A549 (cell line): Measurements from ENCODE around the gene CUL7. TPM values are rescaled to one million over a fixed set of nuclear protein-coding genes. Genes with fewer than 3 reads are reported as not detected.

Experiments
- ATAC-seq, 2 experiments: fragments of 200-7000 bp in 1 of 2; fragments of >200 bp in 1 of 2; cut with Nextera tagmentation in 1 of 2; cut with Tn5 transposase in 1 of 2; 3 replicates each; pipeline versions ENCODE4 v1.8.0 to v1.9.1; 2018 to 2020; ENCODE audit warnings: mild to moderate bottlenecking in 1 of 2, moderate library complexity in 1 of 2
- CTCF ChIA-PET: fragments of 300-600 bp; sonication (Branson Sonifier 250); formaldehyde crosslinking; extraction: SDS; loops from one replicate; lab custom pipeline; 2021; ENCODE audit warnings: antibody characterized with exemption, inconsistent platforms; lab: Yijun Ruan, JAX
- POLR2A ChIA-PET: fragments of 350-600 bp; formaldehyde crosslinking; extraction: SDS; loops from one replicate; lab custom pipeline; 2021; ENCODE audit warnings: antibody characterized with exemption, inconsistent platforms; lab: Yijun Ruan, JAX
- DNase-seq, 2 experiments: peaks; one replicate each; pipeline versions ENCODE4 v3.0.0 to v3.0.0-alpha.2; 2011 to 2016; ENCODE audit warnings: low read depth in 1 of 2, low spot score in 1 of 2
- FAIRE-seq: peaks from 2 replicates; lab custom pipeline; 2011; peaks lifted over from hg19 to GRCh38; lab: Jason Lieb, UNC
- H3K27ac ChIP-seq, 2 experiments: fragments of >200 bp; sonication (Bioruptor Twin); formaldehyde crosslinking; 3 replicates each; pipeline ENCODE4 v1.5.1; 2016 to 2017
- H3K4me1 ChIP-seq: fragments of >200 bp; sonication (Bioruptor Twin); formaldehyde crosslinking; 3 replicates; pipeline ENCODE4 v1.6.1; 2016
- H3K4me2 ChIP-seq: fragments of >200 bp; sonication (Bioruptor Twin); formaldehyde crosslinking; 3 replicates; pipeline ENCODE4 v1.6.1; 2016
- H3K4me3 ChIP-seq: fragments of >200 bp; sonication (Bioruptor Twin); formaldehyde crosslinking; 3 replicates; pipeline ENCODE4 v1.5.1; 2016
- H3K9me3 ChIP-seq: fragments of >200 bp; sonication (Bioruptor Twin); formaldehyde crosslinking; 3 replicates; pipeline ENCODE4 v1.6.1; 2016
- EHF ChIP-seq: fragments of 250-450 bp; sonication (Bioruptor Pico); IDR thresholded peaks from 2 replicates; pipeline ENCODE4 v1.5.0; 2020; ENCODE audit warnings: mild to moderate bottlenecking
- EHMT2 ChIP-seq: fragments of 200-600 bp; sonication (generic); IDR thresholded peaks from 2 replicates; pipeline ENCODE4 v1.6.1; 2016; ENCODE audit warnings: antibody characterized with exemption, low read depth, mild to moderate bottlenecking, moderate library complexity
- EP300 ChIP-seq, 2 experiments: fragments of >200 bp; sonication (Bioruptor Twin); formaldehyde crosslinking; IDR thresholded peaks; 2 replicates in 1 of 2; 3 replicates in 1 of 2; pipeline ENCODE4 v1.6.1; 2016 to 2017
- ESRRA ChIP-seq: fragments of 150-350 bp; IDR thresholded peaks from 2 replicates; pipeline ENCODE4 v1.6.1; 2014; ENCODE audit warnings: mild to moderate bottlenecking, low read length, borderline replicate concordance
- FOSB ChIP-seq: fragments of 250-450 bp; sonication (Bioruptor Pico); IDR thresholded peaks from 2 replicates; pipeline ENCODE4 v1.5.0; 2020; ENCODE audit warnings: mild to moderate bottlenecking, moderate library complexity
- FOXS1 ChIP-seq: fragments of 250-450 bp; sonication (Bioruptor Pico); IDR thresholded peaks from 2 replicates; pipeline ENCODE4 v1.5.0; 2020; ENCODE audit warnings: mild to moderate bottlenecking, moderate library complexity
- HEYL ChIP-seq: fragments of 250-450 bp; sonication (Bioruptor Pico); IDR thresholded peaks from 2 replicates; pipeline ENCODE4 v1.8.0; 2021; ENCODE audit warnings: mild to moderate bottlenecking, moderate library complexity
- JUN ChIP-seq, 2 experiments: fragments of >200 bp; sonication (Bioruptor Twin); formaldehyde crosslinking; IDR thresholded peaks; 2 replicates in 1 of 2; 3 replicates in 1 of 2; pipeline ENCODE4 v1.6.1; 2016 to 2017
- JUNB ChIP-seq: fragments of >200 bp; sonication (Bioruptor Twin); formaldehyde crosslinking; IDR thresholded peaks from 2 replicates; pipeline ENCODE4 v1.6.1; 2016
- KDM5A ChIP-seq: fragments of 200-600 bp; sonication (generic); IDR thresholded peaks from 2 replicates; pipeline ENCODE4 v1.6.1; 2016; ENCODE audit warnings: antibody characterized with exemption, mild to moderate bottlenecking
- RAD21 ChIP-seq, 2 experiments: fragments of >200 bp in 1 of 2; sonication (Bioruptor Twin) in 1 of 2; formaldehyde crosslinking in 1 of 2; IDR thresholded peaks in 1 of 2; conservative IDR thresholded peaks in 1 of 2; 2 replicates in 1 of 2; 3 replicates in 1 of 2; pipeline ENCODE4 v1.6.1; 2012 to 2018; ENCODE audit warnings: inconsistent platforms in 1 of 2
- SMC3 ChIP-seq: fragments of >200 bp; sonication (Bioruptor Twin); formaldehyde crosslinking; IDR thresholded peaks from 3 replicates; pipeline ENCODE4 v1.6.1; 2018; ENCODE audit warnings: inconsistent platforms
- SREBF2 ChIP-seq: fragments of 450-650 bp; IDR thresholded peaks from 2 replicates; pipeline ENCODE4 v1.6.1; 2014; ENCODE audit warnings: mild to moderate bottlenecking, moderate library complexity
- TFCP2L1 ChIP-seq: fragments of 250-450 bp; sonication (Bioruptor Pico); IDR thresholded peaks from 2 replicates; pipeline ENCODE4 v1.5.0; 2021; ENCODE audit warnings: mild to moderate bottlenecking
- TP53 ChIP-seq: fragments of 250-450 bp; sonication (Bioruptor Pico); IDR thresholded peaks from 2 replicates; pipeline ENCODE4 v1.5.0; 2021; ENCODE audit warnings: mild to moderate bottlenecking, moderate library complexity
- ZC3H11A ChIP-seq: fragments of 450-650 bp; IDR thresholded peaks from 2 replicates; pipeline ENCODE4 v1.6.1; 2014; ENCODE audit warnings: antibody characterized with exemption, mild to moderate bottlenecking
- ZSCAN20 ChIP-seq: fragments of 250-450 bp; sonication (Bioruptor Pico); IDR thresholded peaks from 2 replicates; pipeline ENCODE4 v1.8.0; 2022; ENCODE audit warnings: mild to moderate bottlenecking, moderate library complexity
- WGBS: methylation state at CpG from one replicate; pipeline ENCODE4 v1.1.6; 2017; ENCODE audit errors: missing lambda C conversion rate; 5-methylcytosine and 5-hydroxymethylcytosine counted together
- polyA plus RNA-seq, 4 experiments: library from polyadenylated mRNA; depleted of rRNA in 3 of 4; stranded (reverse); fragments of >200 nt; fragmentation: RNase III in 1 of 4; extraction: RNeasy Plus Mini Kit Qiagen cat#74134 plus additional on column Dnase treatment in 1 of 4; gene quantifications; 2 replicates in 3 of 4; 3 replicates in 1 of 4; pipeline ENCODE4 v1.2.3, GENCODE V29; 2011 to 2017
- TF ChIP-seq, protein P1 (sequence below): IDR thresholded peaks from 2 replicates; pipeline ENCODE4 v1.6.1; 2012
- TF ChIP-seq, protein P2 (sequence below): fragments of >200 bp; sonication (Bioruptor Twin); formaldehyde crosslinking; IDR thresholded peaks from 3 replicates; pipeline ENCODE4 v1.6.1; 2016
- TF ChIP-seq, protein P3 (sequence below): fragments of >200 bp; sonication (Bioruptor Twin); formaldehyde crosslinking; IDR thresholded peaks from 3 replicates; pipeline ENCODE4 v1.5.1; 2016
- TF ChIP-seq, protein P4 (sequence below): fragments of >200 bp; sonication (Bioruptor Twin); formaldehyde crosslinking; IDR thresholded peaks from 2 replicates; pipeline ENCODE4 v1.6.1; 2016
- TF ChIP-seq, protein P5 (sequence below): fragments of 250-450 bp; sonication (Bioruptor Pico); IDR thresholded peaks from 2 replicates; pipeline ENCODE4 v1.5.0; 2020; ENCODE audit warnings: low read depth, mild to moderate bottlenecking, moderate library complexity
- TF ChIP-seq, protein P6 (sequence below): fragments of 250-450 bp; sonication (Bioruptor Pico); IDR thresholded peaks from 2 replicates; pipeline ENCODE4 v1.5.0; 2021; ENCODE audit warnings: mild to moderate bottlenecking, moderate library complexity, borderline replicate concordance

CUL7 gene
- polyA plus RNA-seq, 2 of the 4 experiments (the other 2 are of a cell fraction): 10.0 to 12.1 TPM

DNA sequence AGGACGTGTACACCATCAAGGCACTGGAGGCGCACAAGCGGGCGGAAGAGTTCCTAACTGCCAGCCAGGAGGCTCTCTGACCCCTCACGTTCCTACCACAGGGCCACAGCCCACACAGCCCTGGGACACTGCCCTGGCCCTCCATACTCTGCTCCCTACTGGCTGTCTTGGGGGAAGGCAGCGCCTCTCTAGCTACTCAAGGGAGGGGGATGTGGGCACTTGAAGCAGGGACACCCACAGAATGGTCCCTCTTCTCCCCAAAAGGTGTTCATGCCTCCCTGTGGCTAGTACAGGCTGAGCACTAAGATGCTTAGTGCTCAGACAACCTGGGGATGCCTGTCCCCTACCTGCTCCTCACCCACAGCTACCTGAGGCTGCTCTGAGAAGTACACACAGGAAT is 42.4 kb downstream of the CUL7 start:
- TF ChIP-seq, protein P1, sequence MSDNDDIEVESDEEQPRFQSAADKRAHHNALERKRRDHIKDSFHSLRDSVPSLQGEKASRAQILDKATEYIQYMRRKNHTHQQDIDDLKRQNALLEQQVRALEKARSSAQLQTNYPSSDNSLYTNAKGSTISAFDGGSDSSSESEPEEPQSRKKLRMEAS: no peak
- TF ChIP-seq, protein P2, sequence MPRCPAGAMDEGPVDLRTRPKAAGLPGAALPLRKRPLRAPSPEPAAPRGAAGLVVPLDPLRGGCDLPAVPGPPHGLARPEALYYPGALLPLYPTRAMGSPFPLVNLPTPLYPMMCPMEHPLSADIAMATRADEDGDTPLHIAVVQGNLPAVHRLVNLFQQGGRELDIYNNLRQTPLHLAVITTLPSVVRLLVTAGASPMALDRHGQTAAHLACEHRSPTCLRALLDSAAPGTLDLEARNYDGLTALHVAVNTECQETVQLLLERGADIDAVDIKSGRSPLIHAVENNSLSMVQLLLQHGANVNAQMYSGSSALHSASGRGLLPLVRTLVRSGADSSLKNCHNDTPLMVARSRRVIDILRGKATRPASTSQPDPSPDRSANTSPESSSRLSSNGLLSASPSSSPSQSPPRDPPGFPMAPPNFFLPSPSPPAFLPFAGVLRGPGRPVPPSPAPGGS: no peak
- TF ChIP-seq EHMT2: no peak
- TF ChIP-seq EHF (CRISPR knock-in tag): no peak
- FAIRE-seq (no peak), ATAC-seq (no peak), DNase-seq (no peak)
- 81% methylated on average over 6 of the region's 6 CpGs for WGBS
- Histone ChIP-seq H3K27ac (no peak overlapping the region), H3K4me2 (no peak overlapping the region), H3K4me1 (peaks cover 13% of the 10 kb centered on the region; the same call in 1 of the 3 replicates), H3K4me3 (no peak overlapping the region), H3K9me3 (no peaks in the 10 kb centered on the region)
- CTCF ChIA-PET: interaction anchor here (0.6 to 7.3 kb wide), 4 partner anchors 12 to 195 kb away, joined by 3 to 69 read pairs (median 10); no protein-coding TSS in a partner anchor
- POLR2A ChIA-PET: interaction anchor here (0.7 to 1.9 kb wide), 2 partner anchors 9 to 27 kb away, joined by 3 to 6 read pairs; partner anchors contain the start of gene PPP2R5D

DNA sequence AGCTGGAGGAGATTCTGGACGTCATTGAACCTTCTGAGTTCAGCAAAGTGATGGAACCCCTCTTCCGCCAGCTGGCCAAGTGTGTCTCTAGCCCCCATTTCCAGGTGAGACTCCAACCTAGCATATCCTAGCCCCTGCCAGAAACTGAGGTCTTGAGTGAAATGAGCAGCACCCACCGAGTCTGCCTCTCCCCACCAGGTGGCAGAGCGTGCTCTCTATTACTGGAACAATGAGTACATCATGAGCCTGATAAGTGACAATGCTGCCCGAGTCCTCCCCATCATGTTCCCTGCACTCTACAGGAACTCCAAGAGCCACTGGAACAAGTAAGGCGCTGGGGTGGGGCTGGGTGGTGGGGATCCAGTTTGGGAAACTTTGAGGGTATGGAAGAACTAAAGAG is 44.5 kb downstream of the CUL7 start:
- Histone ChIP-seq H3K27ac (no peak overlapping the region), H3K9me3 (no peaks in the 10 kb centered on the region), H3K4me2 (no peak overlapping the region), H3K4me1 (peaks cover 7% of the 10 kb centered on the region; the same call in 1 of the 3 replicates), H3K4me3 (no peak overlapping the region)
- ATAC-seq (peak in 1 of 2 experiments; percentile 27; a peak in 1 of 6 replicates), DNase-seq (peak in 1 of 2 experiments; percentile 58), FAIRE-seq (no peak)
- ChIA-PET POLR2A (no interaction called here), CTCF (interaction anchor here (0.9 to 7.3 kb wide), 10 partner anchors 10 to 136 kb away, joined by 3 to 69 read pairs (median 4); no protein-coding TSS in a partner anchor)
- WGBS: 73% methylated on average over 5 of the region's 6 CpGs
- peak; percentile 28; the same call in 1 of the 3 replicates for TF ChIP-seq SMC3
- TF ChIP-seq RAD21 (conservative IDR thresholded peaks at IDR 0.05 in 1 of 2, IDR thresholded peaks at IDR 0.05 in 1 of 2): peak; percentile 19 to 32; a peak in 3 of 5 replicates
- no peak for TF ChIP-seq FOSB
- TF ChIP-seq FOXS1: no peak
- TF ChIP-seq, protein P3, sequence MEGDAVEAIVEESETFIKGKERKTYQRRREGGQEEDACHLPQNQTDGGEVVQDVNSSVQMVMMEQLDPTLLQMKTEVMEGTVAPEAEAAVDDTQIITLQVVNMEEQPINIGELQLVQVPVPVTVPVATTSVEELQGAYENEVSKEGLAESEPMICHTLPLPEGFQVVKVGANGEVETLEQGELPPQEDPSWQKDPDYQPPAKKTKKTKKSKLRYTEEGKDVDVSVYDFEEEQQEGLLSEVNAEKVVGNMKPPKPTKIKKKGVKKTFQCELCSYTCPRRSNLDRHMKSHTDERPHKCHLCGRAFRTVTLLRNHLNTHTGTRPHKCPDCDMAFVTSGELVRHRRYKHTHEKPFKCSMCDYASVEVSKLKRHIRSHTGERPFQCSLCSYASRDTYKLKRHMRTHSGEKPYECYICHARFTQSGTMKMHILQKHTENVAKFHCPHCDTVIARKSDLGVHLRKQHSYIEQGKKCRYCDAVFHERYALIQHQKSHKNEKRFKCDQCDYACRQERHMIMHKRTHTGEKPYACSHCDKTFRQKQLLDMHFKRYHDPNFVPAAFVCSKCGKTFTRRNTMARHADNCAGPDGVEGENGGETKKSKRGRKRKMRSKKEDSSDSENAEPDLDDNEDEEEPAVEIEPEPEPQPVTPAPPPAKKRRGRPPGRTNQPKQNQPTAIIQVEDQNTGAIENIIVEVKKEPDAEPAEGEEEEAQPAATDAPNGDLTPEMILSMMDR: peak; percentile 39

DNA sequence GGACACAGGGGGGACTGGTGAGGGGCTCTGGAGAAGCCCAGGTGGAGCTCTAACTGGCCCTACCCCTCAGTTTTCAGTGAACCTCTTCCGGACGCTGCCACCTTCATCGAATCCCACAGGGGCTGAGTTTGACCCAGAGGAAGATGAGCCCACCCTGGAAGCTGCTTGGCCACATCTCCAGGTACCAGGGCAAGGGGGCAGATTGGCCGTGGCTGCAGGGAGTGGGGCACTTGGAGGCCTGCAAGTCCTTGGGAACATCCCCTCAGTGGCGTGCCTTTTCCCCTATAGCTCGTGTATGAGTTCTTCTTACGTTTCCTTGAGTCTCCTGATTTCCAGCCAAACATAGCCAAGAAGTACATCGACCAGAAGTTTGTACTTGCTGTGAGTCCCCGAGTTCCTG is 46.5 kb downstream of the CUL7 start:
- no peak for TF ChIP-seq RAD21 (conservative IDR thresholded peaks at IDR 0.05 in 1 of 2, IDR thresholded peaks at IDR 0.05 in 1 of 2)
- TF ChIP-seq, protein P4, sequence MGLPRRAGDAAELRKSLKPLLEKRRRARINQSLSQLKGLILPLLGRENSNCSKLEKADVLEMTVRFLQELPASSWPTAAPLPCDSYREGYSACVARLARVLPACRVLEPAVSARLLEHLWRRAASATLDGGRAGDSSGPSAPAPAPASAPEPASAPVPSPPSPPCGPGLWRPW: no peak
- TF ChIP-seq, protein P5, sequence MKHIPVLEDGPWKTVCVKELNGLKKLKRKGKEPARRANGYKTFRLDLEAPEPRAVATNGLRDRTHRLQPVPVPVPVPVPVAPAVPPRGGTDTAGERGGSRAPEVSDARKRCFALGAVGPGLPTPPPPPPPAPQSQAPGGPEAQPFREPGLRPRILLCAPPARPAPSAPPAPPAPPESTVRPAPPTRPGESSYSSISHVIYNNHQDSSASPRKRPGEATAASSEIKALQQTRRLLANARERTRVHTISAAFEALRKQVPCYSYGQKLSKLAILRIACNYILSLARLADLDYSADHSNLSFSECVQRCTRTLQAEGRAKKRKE (CRISPR knock-in tag): no peak
- ATAC-seq (no peak), DNase-seq (no peak), FAIRE-seq (no peak)
- CTCF ChIA-PET: interaction anchor here (0.6 to 7.3 kb wide), 6 partner anchors 8 to 138 kb away, joined by 3 to 69 read pairs (median 3); partner anchors contain the start of gene RRP36
- POLR2A ChIA-PET: no interaction called here
- no peak overlapping the region for H3K4me3 ChIP-seq
- no peaks in the 10 kb centered on the region for H3K4me1 ChIP-seq
- WGBS: 91% methylated on average over 9 of the region's 9 CpGs
- H3K4me2 ChIP-seq: no peak overlapping the region
- no peak overlapping the region for H3K27ac ChIP-seq
- no peaks in the 10 kb centered on the region for H3K9me3 ChIP-seq

DNA sequence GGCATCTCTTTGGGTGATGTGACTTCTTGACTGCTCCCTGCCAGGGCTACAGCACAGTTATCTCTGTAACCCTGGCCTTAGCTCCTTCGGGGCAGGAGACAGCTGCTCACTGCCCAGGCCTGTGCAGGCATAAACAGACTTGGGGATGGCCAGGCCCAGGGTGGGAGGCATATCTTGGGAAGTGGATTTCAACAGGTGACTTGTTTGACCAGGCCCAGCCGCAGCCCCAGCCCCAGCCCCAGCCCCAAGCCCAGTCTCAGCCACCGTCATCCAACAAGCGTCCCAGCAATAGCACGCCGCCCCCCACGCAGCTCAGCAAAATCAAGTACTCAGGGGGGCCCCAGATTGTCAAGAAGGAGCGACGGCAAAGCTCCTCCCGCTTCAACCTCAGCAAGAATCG is 47.4 kb downstream of the CUL7 start:
- DNase-seq: no peak
- no peak overlapping the region for H3K4me2 ChIP-seq
- no peak overlapping the region for H3K4me3 ChIP-seq
- H3K9me3 ChIP-seq: no peaks in the 10 kb centered on the region
- no peak for FAIRE-seq
- CTCF ChIA-PET: interaction anchor here (0.8 to 7.3 kb wide), 4 partner anchors 10 to 139 kb away, joined by 3 to 69 read pairs (median 3); partner anchors contain the start of gene RRP36
- H3K4me1 ChIP-seq: no peaks in the 10 kb centered on the region
- no peak overlapping the region for H3K27ac ChIP-seq
- WGBS: 92% methylated on average over 2 of the region's 11 CpGs
- POLR2A ChIA-PET: no interaction called here
- ATAC-seq: no peak
- TF ChIP-seq FOXS1: no peak
- TF ChIP-seq JUN (IDR thresholded peaks at IDR 0.05): no peak
- TF ChIP-seq TFCP2L1 (CRISPR knock-in tag): no peak
- no peak for TF ChIP-seq FOSB
- TF ChIP-seq ZC3H11A: no peak
- TF ChIP-seq EP300 (IDR thresholded peaks at IDR 0.05): no peak
- TF ChIP-seq JUNB: no peak
- TF ChIP-seq HEYL (CRISPR knock-in tag): no peak
- no peak for TF ChIP-seq SREBF2
- TF ChIP-seq, protein P6, sequence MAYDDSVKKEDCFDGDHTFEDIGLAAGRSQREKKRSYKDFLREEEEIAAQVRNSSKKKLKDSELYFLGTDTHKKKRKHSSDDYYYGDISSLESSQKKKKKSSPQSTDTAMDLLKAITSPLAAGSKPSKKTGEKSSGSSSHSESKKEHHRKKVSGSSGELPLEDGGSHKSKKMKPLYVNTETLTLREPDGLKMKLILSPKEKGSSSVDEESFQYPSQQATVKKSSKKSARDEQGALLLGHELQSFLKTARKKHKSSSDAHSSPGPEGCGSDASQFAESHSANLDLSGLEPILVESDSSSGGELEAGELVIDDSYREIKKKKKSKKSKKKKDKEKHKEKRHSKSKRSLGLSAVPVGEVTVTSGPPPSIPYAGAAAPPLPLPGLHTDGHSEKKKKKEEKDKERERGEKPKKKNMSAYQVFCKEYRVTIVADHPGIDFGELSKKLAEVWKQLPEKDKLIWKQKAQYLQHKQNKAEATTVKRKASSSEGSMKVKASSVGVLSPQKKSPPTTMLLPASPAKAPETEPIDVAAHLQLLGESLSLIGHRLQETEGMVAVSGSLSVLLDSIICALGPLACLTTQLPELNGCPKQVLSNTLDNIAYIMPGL (CRISPR knock-in tag): no peak
- TF ChIP-seq ESRRA: no peak
- TF ChIP-seq ZSCAN20: no peak
- TF ChIP-seq, protein P4: no peak
- TF ChIP-seq KDM5A: no peak
- TF ChIP-seq TP53 (CRISPR knock-in tag): no peak
